Adrenal gland (tissue), 12 donors: ENCODE results near the gene FMO1. TPM values are rescaled to one million over a fixed set of nuclear protein-coding genes. Genes with fewer than 3 reads are reported as not detected.

Experiments used
- DNase-seq, 7 donors: peaks; one replicate each; pipeline ENCODE4 v3.0.0-alpha.2; 2019 to 2020
- H3K27ac ChIP-seq, 5 donors: fragments of 200-600 bp; sonication (generic) in 4 of 5; 1 replicate in 3 of 5; 2 replicates in 2 of 5; pipeline versions ENCODE4 v1.5.1 to v1.8.0; 2016 to 2020; ENCODE audit warnings: mild to moderate bottlenecking in 1 of 5
- H3K27me3 ChIP-seq: fragments of 200-600 bp; 2 replicates; pipeline ENCODE4 v1.8.0; 2021
- H3K36me3 ChIP-seq, 2 donors: fragments of 200-600 bp; replicated peaks in 1 of 2; 1 replicate in 1 of 2; 2 replicates in 1 of 2; pipeline versions ENCODE4 v1.5.1 to v1.8.0; 2018 to 2022
- H3K4me1 ChIP-seq, 2 donors: fragments of 200-600 bp; replicated peaks in 1 of 2; 1 replicate in 1 of 2; 2 replicates in 1 of 2; pipeline versions ENCODE4 v1.5.1 to v1.8.0; 2018 to 2021
- H3K4me3 ChIP-seq, 4 donors: fragments of 200-600 bp; sonication (generic) in 3 of 4; one replicate each; pipeline ENCODE4 v1.5.1; 2016 to 2018
- H3K9me3 ChIP-seq, 3 donors: fragments of 200-600 bp; sonication (generic) in 1 of 3; replicated peaks in 1 of 3; 1 replicate in 2 of 3; 2 replicates in 1 of 3; pipeline versions ENCODE4 v1.5.1 to v1.8.0; 2016 to 2021
- CTCF ChIP-seq, 6 experiments: fragments of 450-650 bp in 4 of 6; fragments of 200-600 bp in 2 of 6; sonication (generic) in 1 of 6; IDR thresholded peaks; 1 replicate in 5 of 6; 2 replicates in 1 of 6; pipeline versions ENCODE4 v1.5.1 to v1.8.0; 2016 to 2021; ENCODE audit warnings: antibody characterized with exemption in 6 of 6, mild to moderate bottlenecking in 2 of 6, moderate library complexity in 1 of 6
- POLR2A ChIP-seq, 2 donors: fragments of 450-650 bp; IDR thresholded peaks; one replicate each; pipeline ENCODE4 v1.6.1; 2017; ENCODE audit warnings: antibody characterized with exemption in 2 of 2, mild to moderate bottlenecking in 2 of 2, moderate library complexity in 1 of 2
- WGBS, 4 donors: extraction: QIAGEN DNeasy Blood & Tissue Kit in 2 of 4; methylation state at CpG; one replicate each; pipeline versions ENCODE4 v1.1.5 to v1.1.7; 2013 to 2017; 5-methylcytosine and 5-hydroxymethylcytosine counted together
- intact Hi-C, 2 donors: fragments of 100-400 bp; cut with DNase I; formaldehyde crosslinking; loops; one replicate each; pipeline versions ENCODE4 v1.14.1 to v1.15.0; 2022 to 2023
- polyA plus RNA-seq, 3 donors: library from polyadenylated mRNA; stranded (reverse); fragments of 200-250 nt in 2 of 3; fragments of 350-450 nt in 1 of 3; fragmentation: Illumina TruSeq in 1 of 3; extraction: RNeasy Lipid Tissue Mini Kit (QIAGEN cat#74804) in 1 of 3; gene quantifications; one replicate each; pipeline ENCODE4 v1.2.3, GENCODE V29; 2013 to 2014
- small RNA-seq, 2 donors: library from RNA; depleted of rRNA; stranded (forward); fragments of <200 nt; gene quantifications; one replicate each; pipeline ENCODE3, GENCODE V24; 2016
- total RNA-seq, 9 donors: library from RNA; depleted of rRNA in 4 of 9; stranded (reverse); fragments of >200 nt in 4 of 9; fragments of 120-200 nt in 1 of 9; fragmentation: NEBNext Ultra II Directional in 1 of 9; extraction: Animal tissue kit (Norgen Biotek cat#: 25700) in 1 of 9; gene quantifications; one replicate each; pipeline versions ENCODE4 v1.1.0 to v1.2.4, GENCODE V29; 2013 to 2023
- donor health status: healthy with polysubstance abuse.
- donor health status: Bipolar disorder and iron deficiency.
- donor health status: DM: yes; HTN: yes; CAD: no.
- donor health status: DM: no; HTN: no; CAD: no.
- donor health status: DM: no; HTN: no; CAD: no.
- donor health status: DM: yes; HTN: yes; CAD: no.

FMO1 gene
- total and polyA plus RNA-seq, 12 donors, result 1.0 to 13.5 (median 6.0) TPM

- H3K36me3 ChIP-seq, result no peaks in the 10 kb centered on the region
- intact Hi-C loops, result loop anchor here (5.0 to 10.0 kb wide), 2 partner anchors 67 to 349 kb away; partner anchors contain the start of gene FMO1 (in 2 of the 2)
- H3K27ac ChIP-seq, result peak within 1 kb of the TSS in 3 of 5 donors; percentile 49 to 66 (median 61)
- DNase-seq, result peak; percentile 91 to 99 (median 96)
- WGBS, 4 donors, result 0 to 1% (median 1%) methylated on average over 10 of the region's 10 CpGs
- H3K9me3 ChIP-seq, result no peaks in the 10 kb centered on the region
- peak within 1 kb of the TSS in 2 of 4 donors; percentile 2 to 60 for H3K4me3 ChIP-seq
- peaks cover 6 to 12% of the 10 kb centered on the region in 2 donors for H3K4me1 ChIP-seq
- TF ChIP-seq POLR2A (IDR thresholded peaks at IDR 0.05) (peak in 1 of 2 donors; percentile 52), CTCF (IDR thresholded peaks at IDR 0.05) (peak; percentile 72 to 97 (median 90))
- H3K27me3 ChIP-seq, result no peaks in the 10 kb centered on the region
These were observed 65.6 kb downstream of the FMO1 start, which contains the start of gene FMO4 for GRCh38 chr1:171313835-171314320. Gene FMO4, plus strand, starts transcription at chr1:171314183. Its CDS starts 5,643 bp downstream, at chr1:171319826.

- no peaks in the 10 kb centered on the region for H3K36me3 ChIP-seq
- H3K27me3 ChIP-seq, result no peaks in the 10 kb centered on the region
- no peak for DNase-seq
- H3K4me3 ChIP-seq, result no peak overlapping the region
- H3K4me1 ChIP-seq, result no peaks in the 10 kb centered on the region
- 95 to 96% (median 96%) methylated on average over 7 of the region's 7 CpGs for WGBS, 4 donors
- no peak overlapping the region for H3K27ac ChIP-seq
- intact Hi-C loops, result no loop called here
- TF ChIP-seq POLR2A (IDR thresholded peaks at IDR 0.05) (no peak), CTCF (IDR thresholded peaks at IDR 0.05) (no peak)
- no peaks in the 10 kb centered on the region for H3K9me3 ChIP-seq
These were observed 81.0 kb downstream of the FMO1 start for GRCh38 chr1:171329251-171329650.

- H3K27ac ChIP-seq, result no peak overlapping the region
These were observed 85.8 kb downstream of the FMO1 start for GRCh38 chr1:171334024-171334640.

More at GRCh38 chr1:171334024-171334640, 85.8 kb downstream of the FMO1 start:
- intact Hi-C loops, result no loop called here
- H3K27me3 ChIP-seq, result no peaks in the 10 kb centered on the region
- DNase-seq, result no peak
- H3K4me1 ChIP-seq, result no peaks in the 10 kb centered on the region
- TF ChIP-seq POLR2A (IDR thresholded peaks at IDR 0.05) (no peak), CTCF (IDR thresholded peaks at IDR 0.05) (no peak)
- H3K4me3 ChIP-seq, result no peak overlapping the region
- WGBS, 4 donors, result 81 to 97% (median 90%) methylated on average over 1 of the region's 1 CpG
- no peaks in the 10 kb centered on the region for H3K9me3 ChIP-seq
- no peaks in the 10 kb centered on the region for H3K36me3 ChIP-seq

Small RNAs within 50 kb of the gene (small RNA-seq; reads per million reads assigned to genes)
- 0 reads per million in 2 donors for gene RF00019

Other genes starting within 250 kb of the FMO1 start
- 10 to 100 TPM in 7 of 9 donors, 1 to 10 TPM in 1, under 1 TPM in 1; 0.22 to 34.6 (median 15.5) TPM for gene FMO3, start 157.6 kb upstream of the FMO1 start, total RNA-seq
- gene FMO3, start 157.6 kb upstream of the FMO1 start, polyA plus RNA-seq, result 1 to 10 TPM; 4.5 to 9.3 (median 5.5) TPM
- gene FMO2, start 63.2 kb upstream of the FMO1 start, total RNA-seq, result 100 to 1,000 TPM in 1 of 9 donors, 10 to 100 TPM in 7, under 1 TPM in 1; 0.72 to 149 (median 65.4) TPM
- 10 to 100 TPM; 14.0 to 29.8 (median 24.3) TPM for gene FMO2, start 63.2 kb upstream of the FMO1 start, polyA plus RNA-seq
- gene FMO4, start 65.7 kb downstream of the FMO1 start, total RNA-seq, result 10 to 100 TPM in 2 of 9 donors, 1 to 10 TPM in 7; 1.7 to 11.4 (median 3.8) TPM
- gene FMO4, start 65.7 kb downstream of the FMO1 start, polyA plus RNA-seq, result 1 to 10 TPM; 3.2 to 4.0 (median 3.9) TPM
- 100 to 1,000 TPM in 2 of 9 donors, 10 to 100 TPM in 7; 47.8 to 103 (median 66.1) TPM for gene PRRC2C, start 237.0 kb downstream of the FMO1 start, total RNA-seq
- gene PRRC2C, start 237.0 kb downstream of the FMO1 start, polyA plus RNA-seq, result 10 to 100 TPM; 44.4 to 64.4 (median 46.5) TPM